Spleen (tissue), 7 donors: ENCODE data around the gene THBS2.

Experiments used
- POLR2A ChIP-seq, 3 donors: fragments of 450-650 bp; IDR thresholded peaks; one replicate each; pipeline ENCODE4 v1.5.1; 2017; ENCODE audit warnings: antibody characterized with exemption in 3 of 3, mild to moderate bottlenecking in 1 of 3
- POLR2AphosphoS5 ChIP-seq, 3 donors: sonication (generic); formaldehyde crosslinking; IDR thresholded peaks; one replicate each; pipeline ENCODE4 v1.5.1; 2017; ENCODE audit warnings: antibody characterized with exemption in 3 of 3
- TF ChIP-seq, protein P1 (sequence below), 11 experiments: fragments of 200-600 bp in 7 of 11; fragments of 450-650 bp in 4 of 11; sonication (generic) in 4 of 11; IDR thresholded peaks in 8 of 11; conservative IDR thresholded peaks in 3 of 11; 1 replicate in 7 of 11; 2 replicates in 4 of 11; pipeline versions ENCODE4 v1.4.0 to v1.8.0; 2016 to 2021; ENCODE audit warnings: antibody characterized with exemption in 11 of 11, inconsistent platforms in 4 of 11, mild to moderate bottlenecking in 1 of 11
- donor health status: DM: no; HTN: no; CAD: no; lungs with moderate emphysema.
- donor health status: DM: no; HTN: no; CAD: no.
- donor health status: DM: no; HTN: no; CAD: no.

DNA sequence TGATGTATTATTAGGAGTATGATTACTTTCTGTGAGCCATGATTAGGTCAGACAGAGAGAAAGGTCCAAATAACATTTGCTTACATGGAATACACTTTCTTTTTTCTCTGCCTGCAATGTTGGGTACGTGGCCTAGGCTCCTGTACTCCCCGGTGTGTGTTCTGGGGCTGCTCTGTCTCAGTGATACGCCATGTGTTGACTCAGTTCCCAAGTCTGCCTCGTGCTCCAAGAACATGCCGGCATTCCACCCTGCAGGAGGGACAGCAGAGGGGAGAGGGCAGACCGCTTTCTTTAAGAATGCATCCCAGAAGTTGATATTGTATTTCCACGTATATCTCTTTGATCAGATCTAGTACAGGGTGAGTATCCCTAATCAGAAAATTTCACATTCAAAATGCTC, 33.3 kb upstream of the THBS2 start:
- TF ChIP-seq, protein P1, sequence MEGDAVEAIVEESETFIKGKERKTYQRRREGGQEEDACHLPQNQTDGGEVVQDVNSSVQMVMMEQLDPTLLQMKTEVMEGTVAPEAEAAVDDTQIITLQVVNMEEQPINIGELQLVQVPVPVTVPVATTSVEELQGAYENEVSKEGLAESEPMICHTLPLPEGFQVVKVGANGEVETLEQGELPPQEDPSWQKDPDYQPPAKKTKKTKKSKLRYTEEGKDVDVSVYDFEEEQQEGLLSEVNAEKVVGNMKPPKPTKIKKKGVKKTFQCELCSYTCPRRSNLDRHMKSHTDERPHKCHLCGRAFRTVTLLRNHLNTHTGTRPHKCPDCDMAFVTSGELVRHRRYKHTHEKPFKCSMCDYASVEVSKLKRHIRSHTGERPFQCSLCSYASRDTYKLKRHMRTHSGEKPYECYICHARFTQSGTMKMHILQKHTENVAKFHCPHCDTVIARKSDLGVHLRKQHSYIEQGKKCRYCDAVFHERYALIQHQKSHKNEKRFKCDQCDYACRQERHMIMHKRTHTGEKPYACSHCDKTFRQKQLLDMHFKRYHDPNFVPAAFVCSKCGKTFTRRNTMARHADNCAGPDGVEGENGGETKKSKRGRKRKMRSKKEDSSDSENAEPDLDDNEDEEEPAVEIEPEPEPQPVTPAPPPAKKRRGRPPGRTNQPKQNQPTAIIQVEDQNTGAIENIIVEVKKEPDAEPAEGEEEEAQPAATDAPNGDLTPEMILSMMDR (IDR thresholded peaks at IDR 0.05 in 8 of 11, conservative IDR thresholded peaks at IDR 0.05 in 3 of 11): no peak
- TF ChIP-seq POLR2AphosphoS5 (IDR thresholded peaks at IDR 0.05): no peak
- TF ChIP-seq POLR2A (IDR thresholded peaks at IDR 0.05): no peak
